ENCODE data around the gene MAN2B2.

Gene MAN2B2

GRCh38 chr4:6641164-6641970 is 66.4 kb downstream of the MAN2B2 start:
- TF ChIP-seq CTCF (IDR thresholded peaks at IDR 0.05; ENCODE audit: low read depth, low read length, missing control alignments) = no peak
- in situ Hi-C loops (cut with HindIII; ENCODE audit: low pct_ligation_motif_present, low sequenced_read_pairs) = no loop called here
- Histone ChIP-seq H3K36me3 (replicated peaks) (peaks cover 11% of the 10 kb centered on the region), H3K27me3 (replicated peaks) (no peaks in the 10 kb centered on the region), H3K27ac (peak overlapping the region; percentile 85), H3K4me3 (ENCODE audit: low read depth, low read length) (peak overlapping the region; percentile 92)
- peak; percentile 10 for DNase-seq

GRCh38 chr4:6641971-6642320 is 67.0 kb downstream of the MAN2B2 start:
- in situ Hi-C loops (cut with HindIII; ENCODE audit: low pct_ligation_motif_present, low sequenced_read_pairs) = no loop called here
- peak; percentile 16 for DNase-seq
- H3K36me3 ChIP-seq (replicated peaks) = peaks cover 11% of the 10 kb centered on the region
- no peak for TF ChIP-seq CTCF (IDR thresholded peaks at IDR 0.05; ENCODE audit: low read depth, low read length, missing control alignments)
- H3K4me3 ChIP-seq (ENCODE audit: low read depth, low read length) = peak overlapping the region; percentile 92
- peak overlapping the region; percentile 85 for H3K27ac ChIP-seq
- no peaks in the 10 kb centered on the region for H3K27me3 ChIP-seq (replicated peaks)

GRCh38 chr4:6643141-6643847 is 68.3 kb downstream of the MAN2B2 start:
- no peak overlapping the region for H3K4me3 ChIP-seq (ENCODE audit: low read depth, low read length)
- no peak overlapping the region for H3K27ac ChIP-seq
- in situ Hi-C loops (cut with HindIII; ENCODE audit: low pct_ligation_motif_present, low sequenced_read_pairs) = no loop called here

GRCh38 chr4:6644792-6645530 is 70.0 kb downstream of the MAN2B2 start:
- no peak for DNase-seq
- no peaks in the 10 kb centered on the region for H3K27me3 ChIP-seq (replicated peaks)
- no peak overlapping the region for H3K27ac ChIP-seq
- in situ Hi-C loops (cut with HindIII; ENCODE audit: low pct_ligation_motif_present, low sequenced_read_pairs) = no loop called here
- TF ChIP-seq CTCF (IDR thresholded peaks at IDR 0.05; ENCODE audit: low read depth, low read length, missing control alignments) = no peak
- H3K4me3 ChIP-seq (ENCODE audit: low read depth, low read length) = no peak overlapping the region
- H3K36me3 ChIP-seq (replicated peaks) = peaks cover 11% of the 10 kb centered on the region

More at GRCh38 chr4:6643141-6643847, 68.3 kb downstream of the MAN2B2 start:
- H3K27me3 ChIP-seq (replicated peaks) = no peaks in the 10 kb centered on the region
- TF ChIP-seq CTCF (IDR thresholded peaks at IDR 0.05; ENCODE audit: low read depth, low read length, missing control alignments) = no peak
- peaks cover 11% of the 10 kb centered on the region for H3K36me3 ChIP-seq (replicated peaks)
- no peak for DNase-seq

GRCh38 chr4:6647169-6647568 is 72.2 kb downstream of the MAN2B2 start:
- no peak for TF ChIP-seq CTCF (IDR thresholded peaks at IDR 0.05; ENCODE audit: low read depth, low read length, missing control alignments)
- in situ Hi-C loops (cut with HindIII; ENCODE audit: low pct_ligation_motif_present, low sequenced_read_pairs) = no loop called here
- no peak overlapping the region for H3K27ac ChIP-seq

More at GRCh38 chr4:6647169-6647568, 72.2 kb downstream of the MAN2B2 start:
- H3K4me3 ChIP-seq (ENCODE audit: low read depth, low read length) = no peak overlapping the region
- no peaks in the 10 kb centered on the region for H3K27me3 ChIP-seq (replicated peaks)
- peaks cover 9% of the 10 kb centered on the region for H3K36me3 ChIP-seq (replicated peaks)
- DNase-seq = no peak
